COLO829 (cell line): ENCODE data around the gene NODAL.

Experiments used
- DNase-seq: peaks from one replicate; pipeline ENCODE4 v3.0.0; 2012; ENCODE audit warnings: low spot score

The NODAL gene

GRCh38 chr10:70432561-70433263 lies 8.8 kb downstream of the NODAL start:
- DNase-seq, result no peak

DNA sequence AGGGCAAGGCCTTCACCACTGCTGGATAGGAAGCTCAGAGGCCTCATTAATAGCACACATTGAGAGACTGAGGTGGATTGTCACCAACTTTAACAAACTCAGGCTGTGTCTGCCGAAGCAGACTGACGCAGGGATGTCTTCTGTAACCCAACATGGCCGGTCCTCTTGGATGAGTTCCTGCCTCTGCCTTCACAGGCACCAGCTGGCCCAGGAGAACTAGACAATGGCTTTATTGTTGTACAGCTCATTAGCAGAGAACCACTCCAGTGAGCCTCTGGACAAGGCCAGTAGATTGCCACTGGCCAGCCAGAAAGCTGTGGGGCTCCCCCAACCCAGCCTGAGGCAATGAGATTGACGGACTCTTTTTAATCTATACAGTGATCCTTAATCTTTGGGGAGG lies 9.4 kb downstream of the NODAL start:
- DNase-seq, result peak; percentile 79

DNA sequence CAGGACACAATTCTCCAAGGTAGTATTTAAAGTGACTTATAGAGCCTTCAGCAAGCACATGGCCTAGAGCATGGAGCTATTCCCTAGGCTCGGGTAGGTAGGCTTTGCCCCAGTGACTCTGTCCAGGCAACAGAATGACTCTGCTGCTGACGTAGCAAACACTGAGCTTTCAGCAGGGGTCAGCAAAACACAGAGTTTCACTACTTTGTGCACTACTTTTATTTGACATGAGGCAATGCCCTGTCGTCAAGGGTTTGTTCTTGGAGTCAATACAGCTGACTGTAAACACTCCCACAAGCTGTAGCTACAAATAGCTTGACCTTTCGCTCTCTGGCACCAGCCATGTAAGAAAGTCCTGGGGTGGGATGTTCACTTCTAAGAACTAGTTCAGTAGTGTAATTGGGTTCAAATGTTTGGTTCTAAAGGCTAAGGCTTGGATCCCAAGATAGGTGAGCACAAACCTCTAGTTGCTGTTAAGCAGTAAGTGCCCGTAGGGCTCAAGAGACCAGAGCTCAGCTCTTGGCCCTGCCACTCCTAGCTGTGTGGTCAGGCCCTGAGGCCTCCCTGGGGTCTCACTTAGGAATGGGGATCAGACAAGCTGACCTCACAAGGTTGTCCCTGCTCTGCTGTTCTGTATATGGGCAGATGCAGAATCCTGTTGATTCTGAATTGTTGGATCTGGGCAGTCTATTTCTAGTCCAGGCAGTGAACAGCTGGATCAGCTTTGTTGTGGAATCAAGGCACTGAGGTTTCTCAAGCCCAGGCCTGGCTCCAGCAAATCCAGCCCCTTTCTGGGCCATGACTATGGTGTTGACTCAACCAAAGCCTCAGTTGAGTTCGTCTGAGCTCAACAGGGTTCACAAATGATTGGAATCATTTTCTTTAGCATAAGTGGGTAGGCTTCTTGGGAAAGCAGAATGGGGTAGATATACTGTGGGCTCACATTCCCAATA lies 10.7 kb downstream of the NODAL start:
- DNase-seq, result no peak

GRCh38 chr10:70426823-70427222 lies 14.7 kb downstream of the NODAL start:
- DNase-seq, result no peak

DNA sequence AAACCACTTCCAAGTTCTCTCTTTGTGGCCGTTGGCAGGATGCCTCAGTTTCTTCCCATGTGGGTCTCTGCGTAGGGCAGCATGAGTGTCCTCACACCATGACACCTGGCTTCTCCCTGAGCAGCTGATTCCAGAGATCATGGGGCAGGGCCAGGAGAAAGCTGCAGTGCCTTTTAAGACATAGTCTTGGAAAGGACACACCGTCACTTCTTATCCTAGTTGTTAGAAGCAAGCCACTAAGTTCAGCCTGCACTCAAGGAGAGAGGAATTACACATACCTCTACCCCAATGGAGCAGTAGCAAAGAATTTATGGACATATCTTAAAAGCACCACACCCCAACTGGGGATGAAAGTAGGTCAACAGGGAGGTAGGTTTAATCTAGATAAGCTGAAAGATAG lies 16.4 kb downstream of the NODAL start:
- DNase-seq, result no peak

DNA sequence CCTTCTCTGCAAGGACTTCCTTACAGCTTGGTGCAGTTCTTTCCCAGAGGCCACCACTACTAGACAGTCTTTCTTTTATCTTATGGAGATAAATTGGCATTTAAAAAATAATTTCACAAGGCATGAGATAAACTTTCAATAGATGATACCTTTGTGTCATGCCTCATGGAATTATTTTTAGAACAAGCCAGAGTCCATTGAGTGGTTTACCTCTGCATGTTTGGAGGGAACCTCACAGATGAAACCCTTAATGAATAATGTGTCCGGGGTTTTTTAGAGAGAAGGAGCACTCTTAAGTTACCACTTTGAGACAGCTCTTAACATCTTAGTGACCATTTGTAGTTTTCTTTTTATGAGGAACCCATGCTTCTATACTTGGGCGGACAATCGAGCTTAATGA lies 17.2 kb downstream of the NODAL start:
- no peak for DNase-seq

- no peak for DNase-seq
Observed at GRCh38 chr10:70418713-70419112, 22.8 kb downstream of the NODAL start.

GRCh38 chr10:70418229-70418628 lies 23.3 kb downstream of the NODAL start:
- DNase-seq, result no peak

- DNase-seq, result no peak
Observed at GRCh38 chr10:70417568-70417967, 23.9 kb downstream of the NODAL start.

DNA sequence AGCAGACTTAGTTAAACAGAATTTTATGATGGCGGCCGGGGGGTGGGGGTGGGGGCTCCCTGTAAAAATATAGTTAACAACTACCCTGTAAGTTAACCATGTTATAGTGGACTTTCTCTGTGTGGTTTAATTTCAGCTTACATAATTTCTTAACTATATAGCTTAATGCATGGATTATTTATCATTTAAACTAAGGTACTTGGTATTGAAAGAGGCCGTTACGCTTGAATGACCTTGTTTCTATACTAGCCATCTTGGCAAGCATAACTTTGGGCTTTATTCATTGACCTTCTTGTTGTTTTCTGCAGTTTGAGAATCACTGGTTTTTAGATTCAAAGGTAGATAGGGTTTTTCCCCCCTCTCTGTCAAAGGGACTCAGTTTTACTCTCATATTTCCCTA lies 29.1 kb downstream of the NODAL start:
- no peak for DNase-seq

DNA sequence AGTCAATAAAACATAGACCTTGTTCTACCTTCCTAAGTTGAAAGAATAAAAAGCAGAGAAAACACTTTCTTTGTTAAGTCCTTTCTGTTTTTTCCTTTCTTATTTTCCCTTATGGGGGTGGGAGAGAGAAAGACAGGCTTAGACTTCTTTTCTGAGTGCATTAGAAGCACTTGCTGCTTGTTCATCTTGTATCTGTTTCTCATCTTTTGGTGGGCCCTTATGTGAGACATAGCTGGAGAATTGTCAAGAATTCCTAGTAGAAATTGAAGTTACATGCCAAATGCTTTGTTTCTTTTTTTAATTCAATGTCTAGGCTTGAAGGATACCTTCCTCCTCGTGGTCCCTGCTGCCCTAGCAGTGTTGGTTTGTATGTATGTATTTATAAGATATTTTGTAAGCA lies 30.9 kb downstream of the NODAL start:
- DNase-seq, result no peak

DNA sequence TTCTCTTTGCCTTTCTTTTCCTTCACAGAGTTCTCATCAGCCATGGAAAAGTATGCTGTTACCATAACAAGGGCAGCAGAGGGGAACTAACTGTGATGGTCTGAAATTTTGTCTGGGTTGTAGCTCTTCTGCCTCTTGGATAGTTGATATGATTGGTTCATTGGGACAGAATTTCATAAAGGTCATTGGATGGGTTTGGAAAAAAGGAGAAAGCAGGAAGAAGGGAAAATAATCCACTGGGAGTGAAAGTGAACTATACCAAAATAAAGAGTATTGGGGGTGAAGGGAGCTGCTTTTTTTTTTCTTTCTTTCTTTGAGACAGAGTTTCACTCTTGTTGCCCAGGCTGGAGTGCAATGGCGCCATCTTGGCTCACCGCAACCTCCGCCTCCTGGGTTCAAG lies 31.7 kb downstream of the NODAL start:
- no peak for DNase-seq

- DNase-seq, result peak; percentile 18
Observed at GRCh38 chr10:70405037-70405824, 36.2 kb downstream of the NODAL start.

DNA sequence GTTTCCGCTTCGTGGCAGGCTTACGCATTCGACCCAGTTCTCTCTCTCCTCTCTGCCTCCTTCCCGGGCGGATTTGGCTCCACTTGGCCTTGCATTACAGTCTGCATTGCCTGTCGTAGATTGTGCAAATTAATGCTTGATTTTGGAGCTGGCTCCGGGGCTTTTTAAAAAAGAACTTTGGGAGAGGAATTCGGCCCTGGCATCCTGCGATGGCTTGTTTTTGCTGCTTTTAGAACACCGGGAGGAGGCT lies 36.8 kb downstream of the NODAL start:
- DNase-seq, result no peak

GRCh38 chr10:70404036-70404786 lies 37.3 kb downstream of the NODAL start, which contains the start of gene EIF4EBP2:
Gene EIF4EBP2, plus strand, starts transcription at chr10:70404145. Its CDS starts 257 bp downstream, at chr10:70404402.
- peak; percentile 79 for DNase-seq

GRCh38 chr10:70403483-70404035 lies 37.9 kb downstream of the NODAL start:
- no peak for DNase-seq

- DNase-seq, result no peak
Observed at GRCh38 chr10:70399177-70399576, 42.3 kb downstream of the NODAL start.

GRCh38 chr10:70396140-70396539 lies 45.3 kb downstream of the NODAL start:
- DNase-seq, result no peak

- no peak for DNase-seq
Observed at GRCh38 chr10:70391654-70392053, 49.8 kb downstream of the NODAL start.
